COR-L47 (cell line): Measurements from ENCODE around the gene TLE5.
"Not testable (repeated sequence)": the region's sequence is repeated elsewhere in the genome, so short reads cannot be mapped to it uniquely, and the experiment has no call there.

Experiments
- DNase-seq: peaks from one replicate; lab custom pipeline; 2025; lab: John Stamatoyannopoulos, UW

TLE5 gene

DNA sequence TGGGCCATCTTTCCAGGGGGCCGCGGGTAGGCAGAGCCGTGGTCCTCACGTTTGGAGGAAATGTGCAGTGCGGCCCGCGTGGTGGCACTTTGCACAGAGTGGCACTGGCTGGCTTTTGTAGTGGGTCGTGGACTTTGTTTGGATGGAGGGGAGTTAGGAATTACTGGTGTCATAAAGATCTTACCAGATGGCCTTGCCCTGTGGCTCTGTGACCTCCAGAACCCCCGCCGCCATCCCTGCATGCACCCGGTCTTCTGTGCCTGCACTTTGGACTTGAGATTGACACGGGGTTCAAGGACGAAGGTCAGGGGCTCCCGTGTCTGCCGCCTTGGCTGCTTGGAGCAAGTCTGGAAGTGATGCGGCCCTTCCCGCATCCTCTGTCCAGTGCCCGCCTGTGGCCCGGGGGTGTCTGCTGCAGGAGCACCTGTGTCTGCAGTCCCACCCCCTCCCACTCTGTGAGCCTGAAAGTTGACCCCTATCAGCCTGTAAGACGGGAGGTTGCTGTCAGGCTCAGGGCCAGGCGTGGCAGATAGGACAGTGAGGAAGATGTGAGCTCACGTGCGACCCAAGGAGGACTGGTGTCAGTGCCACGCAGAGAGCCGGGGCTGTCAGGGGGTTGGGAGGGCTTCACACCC lies 34.1 kb upstream of the TLE5 start:
- DNase-seq, result no peak

DNA sequence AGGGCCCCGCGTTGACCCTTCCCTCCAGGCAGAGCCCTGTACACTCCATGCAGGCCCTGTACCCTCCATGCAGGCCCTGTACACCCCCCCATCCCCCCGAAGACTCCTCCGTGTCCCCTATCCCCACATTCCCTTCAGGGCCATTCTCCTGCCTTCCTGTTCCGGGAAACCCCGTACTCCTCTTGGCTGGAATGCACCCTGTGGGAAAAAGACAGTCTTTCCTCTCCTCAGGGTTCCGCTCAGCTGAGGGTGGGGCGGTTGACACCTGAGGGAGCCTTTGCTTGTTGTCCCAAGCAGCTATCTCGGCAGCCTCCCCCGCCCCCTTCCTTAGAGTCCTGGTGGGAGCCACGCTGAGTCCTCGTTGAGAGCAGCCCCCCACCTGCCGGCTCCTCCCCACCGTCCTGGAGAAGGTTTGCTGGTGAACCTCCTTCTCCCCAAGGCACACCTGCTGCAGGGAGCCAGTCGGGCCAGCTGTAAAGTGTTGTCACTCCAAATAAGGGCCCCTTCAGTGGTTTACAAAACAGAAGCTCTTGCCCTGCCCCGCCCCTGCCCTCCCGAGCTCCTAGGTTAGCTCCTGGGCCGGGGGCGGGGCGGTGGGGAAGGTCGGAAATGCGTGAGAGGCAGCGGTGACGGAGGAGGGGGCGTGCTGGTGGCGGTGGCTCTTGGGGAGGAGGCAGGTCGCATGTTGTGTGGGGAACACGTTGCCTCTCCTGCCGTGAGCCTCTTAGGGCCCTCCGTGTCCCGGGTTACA lies 33.3 kb upstream of the TLE5 start:
- DNase-seq, result peak; percentile 15

GRCh38 chr19:3094601-3095440 lies 32.5 kb upstream of the TLE5 start:
- peak; percentile 13 for DNase-seq

DNA sequence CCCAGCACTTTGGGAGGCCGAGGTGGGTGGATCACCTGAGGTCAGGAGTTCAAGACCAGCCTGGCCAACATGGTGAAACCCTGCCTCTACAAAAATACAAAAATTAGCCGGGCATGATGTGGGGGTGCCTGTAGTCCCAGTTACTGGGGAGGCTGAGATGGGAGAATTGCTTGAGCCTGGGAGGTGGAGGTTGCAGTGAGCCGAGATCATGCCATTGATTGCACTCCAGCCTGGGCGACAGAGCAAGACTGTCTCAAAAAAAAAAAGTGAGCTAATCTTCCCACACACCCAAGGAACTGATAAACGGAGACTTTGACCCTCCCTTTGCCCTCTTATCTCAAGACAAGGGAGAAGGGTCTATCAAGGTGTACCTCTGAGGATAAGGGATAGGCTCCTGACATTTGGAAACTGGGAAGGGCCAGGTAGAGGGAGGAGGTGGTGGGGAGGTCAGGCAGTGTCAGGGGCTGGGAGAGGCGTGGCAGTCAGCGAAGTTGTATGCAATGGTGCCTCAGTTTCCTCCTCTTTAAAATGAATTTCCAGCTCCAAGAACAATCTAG lies 27.1 kb upstream of the TLE5 start:
- not testable (repeated sequence) for DNase-seq

DNA sequence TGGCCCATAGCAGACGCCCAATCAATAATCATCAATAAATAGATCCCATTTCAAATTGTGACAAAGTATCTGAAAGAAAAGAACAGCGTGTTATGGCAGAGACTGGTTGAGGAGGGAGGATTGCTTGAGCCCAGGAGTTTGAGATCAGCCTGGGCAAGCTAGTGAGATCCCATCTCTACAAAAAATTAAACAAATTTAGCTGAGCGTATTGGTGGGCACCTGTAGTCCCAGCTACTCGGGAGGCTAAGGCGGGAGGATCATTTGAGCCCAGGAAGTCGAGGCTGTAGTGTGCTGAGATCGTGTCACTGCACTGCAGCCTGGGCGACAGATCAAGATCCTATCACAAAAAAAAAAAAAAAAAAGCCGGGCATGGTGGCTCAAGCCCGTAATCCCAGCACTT lies 25.5 kb upstream of the TLE5 start:
- DNase-seq, result no peak

DNA sequence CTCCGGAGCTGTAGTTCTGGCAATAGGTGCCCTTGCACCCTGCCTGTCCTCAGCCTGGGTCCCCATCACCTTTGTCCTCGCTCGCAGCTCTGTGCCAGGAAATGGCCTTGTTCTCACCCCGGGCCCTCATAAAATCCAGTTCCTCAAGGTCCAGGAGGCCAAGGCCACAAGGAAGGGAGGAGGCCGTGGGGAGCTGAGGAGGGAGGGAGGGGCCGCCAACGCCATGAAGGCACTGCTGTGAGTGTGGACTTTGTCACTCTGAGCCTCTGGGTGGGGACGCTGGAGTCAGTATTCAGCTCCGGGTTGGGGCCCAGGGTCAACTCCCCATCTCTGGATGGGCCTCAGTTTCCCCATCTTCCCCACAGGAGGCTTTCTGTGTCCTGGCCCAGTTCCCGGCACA lies 22.6 kb upstream of the TLE5 start:
- no peak for DNase-seq

DNA sequence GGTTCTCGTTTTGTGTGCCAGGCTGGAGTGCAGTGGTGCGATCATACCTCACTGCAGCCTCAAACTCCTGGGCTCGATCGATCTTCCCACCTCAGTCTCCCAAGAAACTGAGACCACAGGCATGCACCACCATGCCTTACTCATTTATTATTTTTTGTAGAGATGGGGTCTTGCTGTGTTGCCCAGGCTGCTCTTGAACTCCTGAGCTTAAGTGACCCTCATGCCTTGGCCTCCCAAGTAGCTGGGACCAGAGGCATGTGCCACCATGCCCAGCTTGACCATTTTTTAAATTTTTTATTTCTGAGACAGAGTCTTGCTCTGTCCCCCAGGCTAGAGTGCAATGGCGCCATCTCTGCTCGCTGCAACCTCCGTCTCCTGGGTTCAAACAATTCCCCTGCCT lies 21.7 kb upstream of the TLE5 start:
- DNase-seq, result no peak

- DNase-seq, result no peak
These were observed 20.0 kb upstream of the TLE5 start for GRCh38 chr19:3082331-3082730.

DNA sequence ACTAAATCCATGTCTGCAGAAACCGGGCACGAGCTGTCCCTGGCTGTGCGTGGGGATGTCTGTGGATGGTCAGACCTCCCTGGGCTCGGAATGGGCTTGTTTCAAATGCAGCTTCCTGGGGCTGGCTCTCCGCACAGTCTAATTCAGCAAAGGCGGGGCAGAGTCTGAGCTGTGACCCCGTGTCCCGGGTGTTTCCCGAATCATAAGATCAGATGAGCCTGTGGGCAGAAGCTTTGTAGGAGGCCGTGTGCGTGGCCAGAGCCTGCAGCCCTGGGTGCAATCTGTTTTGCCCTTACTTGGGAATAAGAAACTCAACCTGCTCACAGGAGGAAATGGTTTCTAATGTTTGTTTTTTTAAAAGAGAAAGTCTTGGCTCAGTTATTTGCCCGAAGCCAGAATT lies 18.0 kb upstream of the TLE5 start:
- no peak for DNase-seq

GRCh38 chr19:3079578-3079977 lies 17.3 kb upstream of the TLE5 start:
- no peak for DNase-seq

DNA sequence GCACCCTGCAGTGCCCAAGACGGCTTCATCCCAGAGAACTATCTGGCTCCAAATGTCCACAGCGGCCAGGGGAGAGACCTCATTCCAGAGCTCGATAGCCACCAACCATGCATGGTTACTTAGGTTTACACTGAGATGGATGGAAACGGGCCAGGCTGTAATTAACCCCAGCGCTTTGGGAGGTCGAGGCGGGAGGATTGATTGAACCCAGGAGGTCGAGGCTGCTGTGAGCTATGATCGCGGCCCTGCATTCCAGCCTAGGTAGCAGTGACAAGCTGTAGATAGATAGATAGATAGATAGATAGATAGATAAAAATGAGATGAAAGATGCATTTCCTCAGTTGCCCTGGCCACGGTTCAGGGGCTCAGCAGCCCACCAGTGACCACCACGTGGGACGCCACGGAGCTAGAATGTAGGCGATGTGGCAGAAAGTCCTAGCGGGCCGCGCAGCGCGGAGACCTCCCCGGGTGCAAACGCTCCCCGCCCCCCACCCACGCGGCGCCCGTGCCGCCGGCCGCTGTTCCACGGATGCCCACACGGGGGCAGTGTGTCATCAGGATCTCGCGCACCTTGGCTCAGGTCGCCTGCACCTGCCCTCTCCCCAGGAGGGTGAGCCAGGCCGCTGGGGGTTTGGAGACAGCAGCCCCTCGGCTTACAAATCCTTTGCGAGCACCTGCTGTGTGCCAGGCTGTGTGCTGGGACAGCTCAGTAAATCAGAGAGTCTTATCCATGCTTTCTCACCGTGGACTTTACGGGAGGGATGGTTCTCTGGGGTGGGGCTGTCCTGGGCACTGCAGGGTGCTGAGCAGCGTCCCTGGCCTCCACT lies 13.5 kb upstream of the TLE5 start:
- peak; percentile 68 for DNase-seq

GRCh38 chr19:3073931-3074595 lies 11.8 kb upstream of the TLE5 start:
- DNase-seq, result no peak

DNA sequence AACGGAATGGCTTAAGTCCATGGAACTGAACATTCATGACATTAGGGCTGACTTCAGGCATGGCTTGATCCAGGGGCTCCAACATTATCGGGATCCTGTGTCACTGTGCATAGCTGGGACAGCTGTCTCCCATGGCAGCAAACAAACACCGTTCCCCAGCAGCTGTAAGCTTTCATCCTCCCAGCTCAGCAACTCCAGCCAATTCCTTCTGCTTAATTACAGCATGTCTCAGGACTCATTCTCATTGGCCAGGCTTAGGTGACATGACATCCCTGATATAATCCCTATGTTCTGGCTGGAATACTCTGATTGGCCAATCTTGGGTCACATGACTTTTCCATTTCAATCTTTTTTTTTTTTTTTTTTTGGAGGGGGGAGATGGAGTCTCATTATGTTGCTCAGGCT lies 10.9 kb upstream of the TLE5 start:
- DNase-seq, result peak; percentile 78

- no peak for DNase-seq
These were observed 9.5 kb upstream of the TLE5 start for GRCh38 chr19:3071768-3072167.

DNA sequence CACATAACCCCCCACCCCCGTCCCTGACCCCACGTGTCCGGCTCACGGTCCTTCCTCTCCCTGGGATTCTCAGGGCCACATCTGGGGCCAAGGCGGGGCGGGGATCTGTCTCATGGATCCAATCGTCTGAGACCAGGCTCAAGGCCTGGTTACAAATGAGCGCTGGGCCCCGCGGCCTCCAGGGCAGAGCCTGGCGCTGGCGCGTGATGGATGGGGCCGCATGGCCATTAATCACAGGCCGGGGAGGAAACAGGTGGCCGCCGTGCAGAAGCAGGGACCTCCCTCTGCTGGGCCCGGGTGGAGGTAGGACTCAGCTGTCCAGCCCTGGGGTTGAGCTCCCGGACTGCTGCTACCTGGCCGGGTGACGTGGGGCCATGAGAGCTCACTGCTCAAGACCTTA lies 5.8 kb upstream of the TLE5 start:
- no peak for DNase-seq

GRCh38 chr19:3067563-3067962 lies 5.3 kb upstream of the TLE5 start:
- DNase-seq, result no peak

GRCh38 chr19:3066482-3067049 lies 4.3 kb upstream of the TLE5 start:
- DNase-seq, result no peak

GRCh38 chr19:3065675-3066357 lies 3.5 kb upstream of the TLE5 start:
- DNase-seq, result peak; percentile 81

DNA sequence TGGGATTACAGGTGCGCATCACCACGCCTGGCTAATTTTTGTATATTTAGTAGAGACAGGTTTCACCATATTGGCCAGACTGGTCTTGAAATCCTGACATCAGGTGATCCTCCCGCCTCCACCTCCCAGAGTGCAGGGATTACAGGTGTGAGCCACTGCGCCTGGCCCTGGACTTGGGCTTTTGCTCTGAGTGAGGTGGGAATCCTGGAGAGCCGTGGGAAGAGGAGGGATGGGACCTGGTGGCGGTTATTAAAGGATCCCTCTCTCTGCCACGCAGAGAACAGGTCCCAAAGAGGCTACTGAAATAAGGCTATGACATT lies 1.7 kb upstream of the TLE5 start:
- no peak for DNase-seq
